ENCODE data around the gene ARHGEF37.
"Not testable (repeated sequence)": the region's sequence is repeated elsewhere in the genome, so short reads cannot be mapped to it uniquely, and the experiment has no call there.

The ARHGEF37 gene

GRCh38 chr5:149563466-149563865 is 17.8 kb upstream of the ARHGEF37 start:
- in situ Hi-C loops (cut with MboI; ENCODE audit: low sequenced_read_pairs) = no loop called here

GRCh38 chr5:149564542-149565140 is 16.7 kb upstream of the ARHGEF37 start:
- in situ Hi-C loops (cut with MboI; ENCODE audit: low sequenced_read_pairs) = not testable (repeated sequence)

- in situ Hi-C loops (cut with MboI; ENCODE audit: low sequenced_read_pairs) = no loop called here
Observed at GRCh38 chr5:149567226-149567625, 14.1 kb upstream of the ARHGEF37 start.

GRCh38 chr5:149572170-149572569 is 9.1 kb upstream of the ARHGEF37 start:
- in situ Hi-C loops (cut with MboI; ENCODE audit: low sequenced_read_pairs) = no loop called here

GRCh38 chr5:149572576-149573231 is 8.6 kb upstream of the ARHGEF37 start:
- in situ Hi-C loops (cut with MboI; ENCODE audit: low sequenced_read_pairs) = no loop called here

- in situ Hi-C loops (cut with MboI; ENCODE audit: low sequenced_read_pairs) = no loop called here
Observed at GRCh38 chr5:149575131-149575530, 6.2 kb upstream of the ARHGEF37 start.

- in situ Hi-C loops (cut with MboI; ENCODE audit: low sequenced_read_pairs) = no loop called here
Observed at GRCh38 chr5:149576021-149576420, 5.3 kb upstream of the ARHGEF37 start.

GRCh38 chr5:149578896-149579295 is 2.4 kb upstream of the ARHGEF37 start:
- in situ Hi-C loops (cut with MboI; ENCODE audit: low sequenced_read_pairs) = no loop called here

GRCh38 chr5:149580808-149581191 is 498 bp upstream of the ARHGEF37 start:
- in situ Hi-C loops (cut with MboI; ENCODE audit: low sequenced_read_pairs) = no loop called here

- in situ Hi-C loops (cut with MboI; ENCODE audit: low sequenced_read_pairs) = no loop called here
Observed at GRCh38 chr5:149581931-149582768, 852 bp downstream of the ARHGEF37 start.

GRCh38 chr5:149583394-149583793 is 2.1 kb downstream of the ARHGEF37 start:
- in situ Hi-C loops (cut with MboI; ENCODE audit: low sequenced_read_pairs) = no loop called here

- in situ Hi-C loops (cut with MboI; ENCODE audit: low sequenced_read_pairs) = no loop called here
Observed at GRCh38 chr5:149584121-149584520, 2.8 kb downstream of the ARHGEF37 start.

- in situ Hi-C loops (cut with MboI; ENCODE audit: low sequenced_read_pairs) = no loop called here
Observed at GRCh38 chr5:149585910-149586309, 4.6 kb downstream of the ARHGEF37 start.

- in situ Hi-C loops (cut with MboI; ENCODE audit: low sequenced_read_pairs) = no loop called here
Observed at GRCh38 chr5:149586708-149587318, 5.5 kb downstream of the ARHGEF37 start.

GRCh38 chr5:149588936-149589335 is 7.6 kb downstream of the ARHGEF37 start:
- in situ Hi-C loops (cut with MboI; ENCODE audit: low sequenced_read_pairs) = no loop called here

GRCh38 chr5:149593370-149593769 is 12.1 kb downstream of the ARHGEF37 start:
- in situ Hi-C loops (cut with MboI; ENCODE audit: low sequenced_read_pairs) = no loop called here

- in situ Hi-C loops (cut with MboI; ENCODE audit: low sequenced_read_pairs) = no loop called here
Observed at GRCh38 chr5:149594206-149594895, 13.1 kb downstream of the ARHGEF37 start.

- in situ Hi-C loops (cut with MboI; ENCODE audit: low sequenced_read_pairs) = not testable (repeated sequence)
Observed at GRCh38 chr5:149595105-149595504, 13.8 kb downstream of the ARHGEF37 start.

GRCh38 chr5:149596712-149597111 is 15.4 kb downstream of the ARHGEF37 start:
- in situ Hi-C loops (cut with MboI; ENCODE audit: low sequenced_read_pairs) = no loop called here

- in situ Hi-C loops (cut with MboI; ENCODE audit: low sequenced_read_pairs) = no loop called here
Observed at GRCh38 chr5:149597618-149598017, 16.3 kb downstream of the ARHGEF37 start.

- in situ Hi-C loops (cut with MboI; ENCODE audit: low sequenced_read_pairs) = not testable (repeated sequence)
Observed at GRCh38 chr5:149598234-149598633, 16.9 kb downstream of the ARHGEF37 start.
